ENCODE measurements around the gene KLHL29.
"Not testable (repeated sequence)": the region's sequence is repeated elsewhere in the genome, so short reads cannot be mapped to it uniquely, and the experiment has no call there.

The KLHL29 gene

GRCh38 chr2:23373666-23374065 is 11.3 kb upstream of the KLHL29 start:
- DNase-seq (ENCODE audit: low read depth), result no peak

- peak; percentile 56 for DNase-seq (ENCODE audit: low read depth)
Observed at GRCh38 chr2:23375448-23375847, 9.5 kb upstream of the KLHL29 start.

- no peak for DNase-seq (ENCODE audit: low read depth)
Observed at GRCh38 chr2:23376075-23376474, 8.9 kb upstream of the KLHL29 start.

GRCh38 chr2:23376972-23377371 is 8.0 kb upstream of the KLHL29 start:
- no peak for DNase-seq (ENCODE audit: low read depth)

- peak; percentile 40 for DNase-seq (ENCODE audit: low read depth)
Observed at GRCh38 chr2:23377771-23378170, 7.2 kb upstream of the KLHL29 start.

GRCh38 chr2:23378496-23378895 is 6.5 kb upstream of the KLHL29 start:
- no peak for DNase-seq (ENCODE audit: low read depth)

GRCh38 chr2:23379220-23379695 is 5.7 kb upstream of the KLHL29 start:
- DNase-seq (ENCODE audit: low read depth), result peak; percentile 26

- DNase-seq (ENCODE audit: low read depth), result peak; percentile 35
Observed at GRCh38 chr2:23380562-23381065, 4.4 kb upstream of the KLHL29 start.

- peak; percentile 86 for DNase-seq (ENCODE audit: low read depth)
Observed at GRCh38 chr2:23381084-23381483, 3.9 kb upstream of the KLHL29 start.

GRCh38 chr2:23381485-23381884 is 3.5 kb upstream of the KLHL29 start:
- DNase-seq (ENCODE audit: low read depth), result peak; percentile 10

GRCh38 chr2:23383100-23383499 is 1.9 kb upstream of the KLHL29 start:
- no peak for DNase-seq (ENCODE audit: low read depth)

- peak; percentile 59 for DNase-seq (ENCODE audit: low read depth)
Observed at GRCh38 chr2:23385351-23385747, 370 bp downstream of the KLHL29 start.

- peak; percentile 45 for DNase-seq (ENCODE audit: low read depth)
Observed at GRCh38 chr2:23385748-23386338, 864 bp downstream of the KLHL29 start.

- peak; percentile 16 for DNase-seq (ENCODE audit: low read depth)
Observed at GRCh38 chr2:23386339-23387220, 1.6 kb downstream of the KLHL29 start.

- DNase-seq (ENCODE audit: low read depth), result no peak
Observed at GRCh38 chr2:23387221-23387550, 2.2 kb downstream of the KLHL29 start.

GRCh38 chr2:23387845-23388244 is 2.9 kb downstream of the KLHL29 start:
- DNase-seq (ENCODE audit: low read depth), result no peak

GRCh38 chr2:23388294-23388693 is 3.3 kb downstream of the KLHL29 start:
- no peak for DNase-seq (ENCODE audit: low read depth)

GRCh38 chr2:23388756-23389514 is 4.0 kb downstream of the KLHL29 start:
- no peak for DNase-seq (ENCODE audit: low read depth)

GRCh38 chr2:23390152-23390551 is 5.2 kb downstream of the KLHL29 start:
- no peak for DNase-seq (ENCODE audit: low read depth)

- DNase-seq (ENCODE audit: low read depth), result not testable (repeated sequence)
Observed at GRCh38 chr2:23391237-23391736, 6.3 kb downstream of the KLHL29 start.

- no peak for DNase-seq (ENCODE audit: low read depth)
Observed at GRCh38 chr2:23393722-23394121, 8.7 kb downstream of the KLHL29 start.

GRCh38 chr2:23394700-23395099 is 9.7 kb downstream of the KLHL29 start:
- no peak for DNase-seq (ENCODE audit: low read depth)
